ENCODE results near the gene NTHL1.

DNA sequence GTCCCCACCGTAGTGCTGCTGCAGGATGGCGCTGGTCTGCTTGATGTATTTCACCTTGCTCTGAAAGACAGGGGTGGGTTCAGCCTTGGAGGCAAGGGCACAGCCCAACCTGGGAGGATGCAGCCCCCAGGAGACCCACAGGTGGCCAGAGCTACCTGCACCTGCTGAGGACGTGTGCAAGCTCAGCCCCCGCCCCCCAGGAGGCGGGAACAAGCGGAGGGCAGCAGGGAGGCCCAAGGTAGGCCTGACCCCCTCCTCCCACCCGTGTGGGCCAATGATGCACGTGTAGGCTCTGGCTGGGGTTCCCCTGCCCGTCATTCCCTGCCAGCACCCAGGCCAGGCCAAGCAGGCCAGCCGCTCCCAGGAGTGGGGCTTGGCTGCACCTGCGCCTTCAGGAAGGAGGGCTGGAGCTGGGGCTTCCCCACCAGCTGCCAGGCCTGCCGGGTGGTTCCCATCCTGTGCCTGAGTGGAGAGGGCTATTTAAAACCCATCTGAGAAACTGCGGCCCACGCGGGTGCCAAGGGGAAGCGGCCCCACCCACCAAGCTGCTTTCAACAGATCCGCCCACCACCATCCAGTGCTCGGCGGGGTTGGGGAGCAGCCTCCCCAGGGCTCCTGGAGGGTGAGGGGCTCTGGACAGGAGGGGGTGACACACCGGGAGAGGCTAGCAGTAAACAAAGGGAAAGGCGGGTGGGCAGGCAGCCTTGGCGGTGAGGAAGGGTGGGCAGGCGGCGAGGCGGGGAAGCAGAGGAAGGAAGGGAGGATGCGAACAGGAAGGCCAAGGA, 3.8 kb downstream of the NTHL1 start:
- TF ChIP-seq, protein P1, sequence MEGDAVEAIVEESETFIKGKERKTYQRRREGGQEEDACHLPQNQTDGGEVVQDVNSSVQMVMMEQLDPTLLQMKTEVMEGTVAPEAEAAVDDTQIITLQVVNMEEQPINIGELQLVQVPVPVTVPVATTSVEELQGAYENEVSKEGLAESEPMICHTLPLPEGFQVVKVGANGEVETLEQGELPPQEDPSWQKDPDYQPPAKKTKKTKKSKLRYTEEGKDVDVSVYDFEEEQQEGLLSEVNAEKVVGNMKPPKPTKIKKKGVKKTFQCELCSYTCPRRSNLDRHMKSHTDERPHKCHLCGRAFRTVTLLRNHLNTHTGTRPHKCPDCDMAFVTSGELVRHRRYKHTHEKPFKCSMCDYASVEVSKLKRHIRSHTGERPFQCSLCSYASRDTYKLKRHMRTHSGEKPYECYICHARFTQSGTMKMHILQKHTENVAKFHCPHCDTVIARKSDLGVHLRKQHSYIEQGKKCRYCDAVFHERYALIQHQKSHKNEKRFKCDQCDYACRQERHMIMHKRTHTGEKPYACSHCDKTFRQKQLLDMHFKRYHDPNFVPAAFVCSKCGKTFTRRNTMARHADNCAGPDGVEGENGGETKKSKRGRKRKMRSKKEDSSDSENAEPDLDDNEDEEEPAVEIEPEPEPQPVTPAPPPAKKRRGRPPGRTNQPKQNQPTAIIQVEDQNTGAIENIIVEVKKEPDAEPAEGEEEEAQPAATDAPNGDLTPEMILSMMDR (IDR thresholded peaks at IDR 0.05): no peak
- no peak for TF ChIP-seq POLR2A (IDR thresholded peaks at IDR 0.05)

Measured in vagina (tissue), 2 donors.